OCI-LY7 (cell line): ENCODE measurements around the gene STIM2. TPM values are rescaled to one million over a fixed set of nuclear protein-coding genes. Genes with fewer than 3 reads are reported as not detected.

Source experiments
- BruUV-seq: library from RNA; stranded (reverse); fragments of 400-500 nt; replicated peaks from 2 replicates; lab custom pipeline; 2021; lab: Mats Ljungman, UMichigan
- CTCF ChIA-PET: fragments of 300-600 bp; sonication (Branson Sonifier 250); formaldehyde crosslinking; loops from one replicate; lab custom pipeline; 2022; ENCODE audit warnings: antibody characterized with exemption; ENCODE audit not compliant: unreplicated experiment; lab: Charles Lee
- POLR2A ChIA-PET: fragments of 300-600 bp; sonication (Branson Sonifier 250); formaldehyde crosslinking; loops from one replicate; lab custom pipeline; 2022; ENCODE audit warnings: antibody characterized with exemption; lab: Charles Lee
- DNase-seq: peaks from one replicate; pipeline ENCODE4 v3.0.0-alpha.2; 2015; ENCODE audit warnings: low spot score
- H2AFZ ChIP-seq: fragments of 200-600 bp; sonication (generic), shearing (Covaris generic); 2 replicates; pipeline ENCODE4 v1.6.1; 2014; ENCODE audit warnings: mild to moderate bottlenecking, antibody characterized with exemption, low read length, moderate library complexity
- H3K27ac ChIP-seq: fragments of 200-600 bp; sonication (generic); 2 replicates; pipeline ENCODE4 v1.5.1; 2014; ENCODE audit warnings: mixed run types, low read depth, mild to moderate bottlenecking, moderate library complexity, low read length, inconsistent platforms; ENCODE audit not compliant: poor library complexity, severe bottlenecking
- H3K36me3 ChIP-seq: fragments of 200-600 bp; sonication (generic); 2 replicates; pipeline ENCODE4 v1.6.1; 2014; ENCODE audit warnings: mild to moderate bottlenecking, antibody characterized with exemption, low read length, moderate library complexity, mixed read lengths; ENCODE audit not compliant: insufficient read depth
- H3K4me1 ChIP-seq: fragments of 200-600 bp; sonication (generic); 2 replicates; pipeline ENCODE4 v1.5.1; 2014; ENCODE audit warnings: mild to moderate bottlenecking, low read length; ENCODE audit not compliant: insufficient read depth, poor library complexity, severe bottlenecking
- H3K4me2 ChIP-seq: fragments of 200-600 bp; sonication (generic); 2 replicates; pipeline ENCODE4 v1.6.1; 2014; ENCODE audit warnings: mild to moderate bottlenecking, low read length
- H3K4me3 ChIP-seq: fragments of 200-600 bp; sonication (generic); 2 replicates; pipeline ENCODE4 v1.5.1; 2014; ENCODE audit warnings: mild to moderate bottlenecking, low read depth, low read length; ENCODE audit not compliant: poor library complexity, severe bottlenecking
- H3K79me2 ChIP-seq: fragments of 200-600 bp; sonication (generic); 2 replicates; pipeline ENCODE4 v1.6.1; 2016; ENCODE audit warnings: low read depth, mild to moderate bottlenecking, low read length, moderate library complexity, mixed read lengths; ENCODE audit not compliant: insufficient read depth
- H3K9me2 ChIP-seq: fragments of 200-600 bp; sonication (generic); 2 replicates; pipeline ENCODE4 v1.6.1; 2016; ENCODE audit warnings: mild to moderate bottlenecking, low read length, mixed read lengths; ENCODE audit not compliant: insufficient read depth
- H3K9me3 ChIP-seq: fragments of 200-600 bp; sonication (generic); 2 replicates; pipeline ENCODE4 v1.6.1; 2014; ENCODE audit warnings: mild to moderate bottlenecking, mixed run types, low read length, mixed read lengths
- H4K20me1 ChIP-seq: fragments of 200-600 bp; sonication (generic); 2 replicates; pipeline ENCODE4 v1.6.1; 2014; ENCODE audit warnings: mild to moderate bottlenecking, antibody characterized with exemption, low read length, moderate library complexity, mixed read lengths; ENCODE audit not compliant: insufficient read depth
- EZH2phosphoT487 ChIP-seq: fragments of 200-600 bp; sonication (generic); IDR thresholded peaks from 2 replicates; pipeline ENCODE4 v1.6.1; 2018; ENCODE audit warnings: low read depth, borderline replicate concordance, mild to moderate bottlenecking, mixed run types, antibody characterized with exemption, low read length, moderate library complexity, mixed read lengths
- intact Hi-C: fragments of 100-400 bp; cut with micrococcal nuclease; formaldehyde crosslinking; loops from one replicate; pipeline ENCODE4 v1.10.0; 2022; ENCODE audit not compliant: unreplicated experiment
- total RNA-seq, 2 experiments: library from RNA; depleted of rRNA in 1 of 2; stranded (reverse); fragments of >200 nt in 1 of 2; shearing (Covaris generic) in 1 of 2; gene quantifications; 2 replicates each; pipeline ENCODE4 v1.2.3, GENCODE V29; 2014 to 2022
- TF ChIP-seq, protein P1 (sequence below): fragments of 200-600 bp; sonication (generic); conservative IDR thresholded peaks from 2 replicates; pipeline ENCODE4 v1.5.1; 2014; ENCODE audit warnings: mild to moderate bottlenecking, antibody characterized with exemption, low read length, moderate library complexity, mixed read lengths

Gene STIM2
- total RNA-seq, 2 experiments from 2014 or later = 108 to 309 TPM

DNA sequence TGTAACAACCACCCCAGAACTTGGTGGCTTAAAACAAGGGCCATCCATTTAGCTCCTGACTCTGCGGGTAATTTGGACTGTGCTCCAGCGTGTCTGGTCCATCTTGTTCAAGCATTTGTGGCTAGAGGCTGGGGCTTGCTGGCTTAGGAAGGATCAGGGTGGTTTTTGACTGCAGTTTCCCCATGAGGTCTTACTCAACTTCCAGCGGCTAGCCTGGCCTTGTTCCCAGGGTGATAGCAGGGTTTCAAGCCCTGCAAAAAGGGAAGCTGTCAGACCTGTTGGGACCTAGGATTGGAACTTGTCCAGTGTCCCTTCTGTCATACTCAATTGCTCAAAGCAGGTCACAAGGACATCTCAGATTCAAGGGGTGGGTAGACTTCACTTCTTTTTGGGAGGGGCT is 205.9 kb downstream of the STIM2 start:
- Histone ChIP-seq H3K4me3 (no peak overlapping the region), H3K9me3 (no peaks in the 10 kb centered on the region), H3K27ac (no peak overlapping the region), H2AFZ (no peak overlapping the region), H3K4me1 (no peaks in the 10 kb centered on the region), H3K36me3 (no peaks in the 10 kb centered on the region), H3K79me2 (no peaks in the 10 kb centered on the region), H3K4me2 (no peak overlapping the region), H4K20me1 (no peaks in the 10 kb centered on the region), H3K9me2 (no peaks in the 10 kb centered on the region)
- no TSS peak for BruUV-seq
- intact Hi-C loops = no loop called here
- no peak for TF ChIP-seq EZH2phosphoT487
- TF ChIP-seq, protein P1, sequence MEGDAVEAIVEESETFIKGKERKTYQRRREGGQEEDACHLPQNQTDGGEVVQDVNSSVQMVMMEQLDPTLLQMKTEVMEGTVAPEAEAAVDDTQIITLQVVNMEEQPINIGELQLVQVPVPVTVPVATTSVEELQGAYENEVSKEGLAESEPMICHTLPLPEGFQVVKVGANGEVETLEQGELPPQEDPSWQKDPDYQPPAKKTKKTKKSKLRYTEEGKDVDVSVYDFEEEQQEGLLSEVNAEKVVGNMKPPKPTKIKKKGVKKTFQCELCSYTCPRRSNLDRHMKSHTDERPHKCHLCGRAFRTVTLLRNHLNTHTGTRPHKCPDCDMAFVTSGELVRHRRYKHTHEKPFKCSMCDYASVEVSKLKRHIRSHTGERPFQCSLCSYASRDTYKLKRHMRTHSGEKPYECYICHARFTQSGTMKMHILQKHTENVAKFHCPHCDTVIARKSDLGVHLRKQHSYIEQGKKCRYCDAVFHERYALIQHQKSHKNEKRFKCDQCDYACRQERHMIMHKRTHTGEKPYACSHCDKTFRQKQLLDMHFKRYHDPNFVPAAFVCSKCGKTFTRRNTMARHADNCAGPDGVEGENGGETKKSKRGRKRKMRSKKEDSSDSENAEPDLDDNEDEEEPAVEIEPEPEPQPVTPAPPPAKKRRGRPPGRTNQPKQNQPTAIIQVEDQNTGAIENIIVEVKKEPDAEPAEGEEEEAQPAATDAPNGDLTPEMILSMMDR = no peak
- POLR2A ChIA-PET = interaction anchor here (0.7 kb wide), 1 partner anchor 207 kb away, joined by 5 read pairs; no protein-coding TSS in a partner anchor
- CTCF ChIA-PET = no interaction called here
- no peak for DNase-seq

DNA sequence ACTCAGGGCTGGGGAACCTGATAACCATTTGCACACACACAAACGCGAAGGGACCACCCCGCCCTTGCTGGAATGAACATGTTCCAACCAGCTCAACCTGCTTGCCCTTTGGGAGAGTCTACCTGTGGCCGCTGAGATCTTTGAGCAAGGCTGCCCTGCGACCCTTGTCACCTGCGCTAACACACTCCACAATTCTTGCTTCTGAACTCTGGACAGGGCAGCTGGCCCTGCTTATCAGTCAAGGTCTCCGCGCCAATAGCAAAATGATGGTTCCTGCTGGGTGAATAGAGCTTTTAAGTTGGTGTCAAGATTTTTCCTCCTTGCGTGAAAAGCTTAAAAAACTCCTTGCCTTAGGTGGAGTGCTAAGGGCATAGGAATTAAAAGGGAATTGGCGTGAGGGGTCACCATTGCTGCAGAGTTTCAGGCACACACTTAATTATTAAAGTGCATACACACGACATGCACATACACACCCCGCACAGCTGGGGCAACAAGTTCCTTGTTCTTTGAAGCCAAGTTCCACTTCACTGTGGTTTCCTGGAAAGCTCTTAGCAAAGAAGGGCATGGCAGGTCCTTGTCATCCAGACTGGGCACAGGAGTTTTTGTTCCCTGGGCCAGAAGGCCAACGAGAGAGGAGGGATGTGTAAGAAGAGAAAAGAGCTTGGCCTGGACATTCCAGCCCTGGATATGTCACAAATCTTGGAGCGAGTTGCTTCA is 207.7 kb downstream of the STIM2 start:
- intact Hi-C loops = no loop called here
- no peaks in the 10 kb centered on the region for H3K36me3 ChIP-seq
- DNase-seq = no peak
- CTCF ChIA-PET = no interaction called here
- no peak overlapping the region for H3K4me2 ChIP-seq
- no peaks in the 10 kb centered on the region for H3K9me3 ChIP-seq
- H2AFZ ChIP-seq = no peak overlapping the region
- no peaks in the 10 kb centered on the region for H4K20me1 ChIP-seq
- no peaks in the 10 kb centered on the region for H3K79me2 ChIP-seq
- no TSS peak for BruUV-seq
- no peak overlapping the region for H3K4me3 ChIP-seq
- no peak overlapping the region for H3K27ac ChIP-seq
- no peaks in the 10 kb centered on the region for H3K9me2 ChIP-seq
- H3K4me1 ChIP-seq = no peaks in the 10 kb centered on the region
- POLR2A ChIA-PET = interaction anchor here (0.6 to 0.7 kb wide), 3 partner anchors 506 to 765 kb away, joined by 3 to 9 read pairs (median 3); no protein-coding TSS in a partner anchor
- TF ChIP-seq EZH2phosphoT487 = no peak
- TF ChIP-seq, protein P1 = no peak
